MG63 (cell line): ENCODE results near the gene OR8G5. TPM values are rescaled to one million over a fixed set of nuclear protein-coding genes. Genes with fewer than 3 reads are reported as not detected.
"Not testable (repeated sequence)": the region's sequence is repeated elsewhere in the genome, so short reads cannot be mapped to it uniquely, and the experiment has no call there.

ENCODE experiments used
- DNase-seq: peaks from one replicate; pipeline ENCODE4 v3.0.0-alpha.2; 2020
- H3K27me3 ChIP-seq: fragments of 250-450 bp; sonication (Bioruptor Pico); 2 replicates; pipeline ENCODE4 v1.5.1; 2020; ENCODE audit warnings: mild to moderate bottlenecking, moderate library complexity
- H3K36me3 ChIP-seq: fragments of 250-450 bp; sonication (Bioruptor Pico); 2 replicates; pipeline ENCODE4 v1.5.1; 2020; ENCODE audit warnings: mild to moderate bottlenecking, moderate library complexity
- H3K4me3 ChIP-seq: fragments of 250-450 bp; sonication (Bioruptor Pico); 2 replicates; pipeline ENCODE4 v1.5.1; 2020; ENCODE audit warnings: mild to moderate bottlenecking, moderate library complexity
- H3K9me3 ChIP-seq: fragments of 250-450 bp; sonication (Bioruptor Pico); 2 replicates; pipeline ENCODE4 v1.5.1; 2020; ENCODE audit warnings: mild to moderate bottlenecking, moderate library complexity
- total RNA-seq: library from RNA; depleted of rRNA; stranded (reverse); fragments of >200 nt; shearing (Covaris generic); gene quantifications from 2 replicates; pipeline ENCODE4 v1.2.3, GENCODE V29; 2014; ENCODE audit warnings: low replicate concordance; rRNA removed

Gene OR8G5
- total RNA-seq, result not detected in 2 replicates

- H3K36me3 ChIP-seq, result no peaks in the 10 kb centered on the region
- no peaks in the 10 kb centered on the region for H3K9me3 ChIP-seq
- no peak within 1 kb of the TSS for H3K4me3 ChIP-seq
- peaks cover 14% of the 10 kb centered on the region for H3K27me3 ChIP-seq
- DNase-seq, result no peak
Measured at GRCh38 chr11:124256076-124256475, at the start of gene OR8G5. OR8G5 (plus strand) TSS chr11:124256376; CDS start chr11:124264932, 8,556 bp downstream.

- Histone ChIP-seq H3K27me3 (no peaks in the 10 kb centered on the region), H3K9me3 (no peaks in the 10 kb centered on the region), H3K36me3 (no peaks in the 10 kb centered on the region), H3K4me3 (no peak overlapping the region)
- DNase-seq, result no peak
Measured at GRCh38 chr11:124207102-124207792, 48.9 kb upstream of the OR8G5 start.

- no peak for DNase-seq
- Histone ChIP-seq H3K4me3 (no peak overlapping the region), H3K27me3 (no peaks in the 10 kb centered on the region), H3K9me3 (no peaks in the 10 kb centered on the region), H3K36me3 (no peaks in the 10 kb centered on the region)
Measured at GRCh38 chr11:124209824-124210357, 46.3 kb upstream of the OR8G5 start.

- H3K36me3 ChIP-seq, result no peaks in the 10 kb centered on the region
- no peaks in the 10 kb centered on the region for H3K9me3 ChIP-seq
- no peaks in the 10 kb centered on the region for H3K27me3 ChIP-seq
- H3K4me3 ChIP-seq, result no peak overlapping the region
- no peak for DNase-seq
Measured at GRCh38 chr11:124210421-124210820, 45.8 kb upstream of the OR8G5 start.

GRCh38 chr11:124211321-124211720 is 44.9 kb upstream of the OR8G5 start:
- H3K4me3 ChIP-seq, result no peak overlapping the region
- H3K9me3 ChIP-seq, result no peaks in the 10 kb centered on the region
- no peak for DNase-seq
- no peaks in the 10 kb centered on the region for H3K27me3 ChIP-seq
- H3K36me3 ChIP-seq, result no peaks in the 10 kb centered on the region

- no peak for DNase-seq
Measured at GRCh38 chr11:124214027-124214426, 42.1 kb upstream of the OR8G5 start.

GRCh38 chr11:124219126-124219525 is 37.0 kb upstream of the OR8G5 start:
- no peak for DNase-seq
- H3K9me3 ChIP-seq, result no peaks in the 10 kb centered on the region
- H3K4me3 ChIP-seq, result no peak overlapping the region
- H3K27me3 ChIP-seq, result 0 out of 2 replicates have a peak, but pooled peaks cover 2% of the 10 kb centered on the region
- no peaks in the 10 kb centered on the region for H3K36me3 ChIP-seq

More at GRCh38 chr11:124214027-124214426, 42.1 kb upstream of the OR8G5 start:
- Histone ChIP-seq H3K9me3 (no peaks in the 10 kb centered on the region), H3K36me3 (no peaks in the 10 kb centered on the region), H3K4me3 (no peak overlapping the region), H3K27me3 (no peaks in the 10 kb centered on the region)

- no peak for DNase-seq
- H3K27me3 ChIP-seq, result 0 out of 2 replicates have a peak, but pooled peaks cover 2% of the 10 kb centered on the region
- no peaks in the 10 kb centered on the region for H3K9me3 ChIP-seq
- H3K4me3 ChIP-seq, result no peak overlapping the region
- H3K36me3 ChIP-seq, result no peaks in the 10 kb centered on the region
Measured at GRCh38 chr11:124222407-124222806, 33.8 kb upstream of the OR8G5 start.

- H3K9me3 ChIP-seq, H3K27me3 ChIP-seq, H3K4me3 ChIP-seq, H3K36me3 ChIP-seq: not testable (repeated sequence)
- DNase-seq, result peak; percentile 3
Measured at GRCh38 chr11:124224618-124225423, 31.4 kb upstream of the OR8G5 start.

GRCh38 chr11:124225471-124225870 is 30.7 kb upstream of the OR8G5 start:
- Histone ChIP-seq H3K27me3 (no peaks in the 10 kb centered on the region), H3K4me3 (no peak overlapping the region)
- DNase-seq, result no peak

GRCh38 chr11:124233376-124233775 is 22.8 kb upstream of the OR8G5 start:
- no peak for DNase-seq

More at GRCh38 chr11:124225471-124225870, 30.7 kb upstream of the OR8G5 start:
- no peaks in the 10 kb centered on the region for H3K36me3 ChIP-seq
- no peaks in the 10 kb centered on the region for H3K9me3 ChIP-seq

GRCh38 chr11:124238512-124238911 is 17.7 kb upstream of the OR8G5 start:
- H3K27me3 ChIP-seq, result peaks cover 2% of the 10 kb centered on the region; the same call in 1 of the 2 replicates
- H3K9me3 ChIP-seq, result no peaks in the 10 kb centered on the region
- DNase-seq, result no peak
- H3K4me3 ChIP-seq, result no peak overlapping the region
- no peaks in the 10 kb centered on the region for H3K36me3 ChIP-seq

More at GRCh38 chr11:124233376-124233775, 22.8 kb upstream of the OR8G5 start:
- no peaks in the 10 kb centered on the region; the same call in 1 of the 2 replicates for H3K27me3 ChIP-seq
- H3K4me3 ChIP-seq, result no peak overlapping the region
- no peaks in the 10 kb centered on the region for H3K9me3 ChIP-seq
- H3K36me3 ChIP-seq, result no peaks in the 10 kb centered on the region

GRCh38 chr11:124240621-124241397 is 15.4 kb upstream of the OR8G5 start, which contains the start of gene OR8G1:
OR8G1 (plus strand) TSS chr11:124241095; CDS start chr11:124249676, 8,581 bp downstream.
- no peak within 1 kb of the TSS for H3K4me3 ChIP-seq
- 0 out of 2 replicates have a peak, but pooled peaks cover 2% of the 10 kb centered on the region for H3K27me3 ChIP-seq
- DNase-seq, result no peak
- no peaks in the 10 kb centered on the region for H3K36me3 ChIP-seq
- no peaks in the 10 kb centered on the region for H3K9me3 ChIP-seq

- DNase-seq, H3K9me3 ChIP-seq, H3K36me3 ChIP-seq, H3K27me3 ChIP-seq, H3K4me3 ChIP-seq: not testable (repeated sequence)
Measured at GRCh38 chr11:124249869-124250268, 6.3 kb upstream of the OR8G5 start.

- not testable (repeated sequence) for H3K4me3 ChIP-seq, DNase-seq, H3K36me3 ChIP-seq, H3K9me3 ChIP-seq, H3K27me3 ChIP-seq
Measured at GRCh38 chr11:124265041-124265440, 8.9 kb downstream of the OR8G5 start.

GRCh38 chr11:124270886-124271285 is 14.7 kb downstream of the OR8G5 start:
- H3K4me3 ChIP-seq, H3K36me3 ChIP-seq, DNase-seq, H3K27me3 ChIP-seq, H3K9me3 ChIP-seq: not testable (repeated sequence)
